TTC549 (cell line): ENCODE measurements around the gene CDCA8.
"Not testable (repeated sequence)": the region's sequence is repeated elsewhere in the genome, so short reads cannot be mapped to it uniquely, and the experiment has no call there.

ENCODE experiments used
- FAIRE-seq: peaks from 2 replicates; lab custom pipeline; 2012; peaks lifted over from hg19 to GRCh38; lab: Jason Lieb, UNC

Gene CDCA8

DNA sequence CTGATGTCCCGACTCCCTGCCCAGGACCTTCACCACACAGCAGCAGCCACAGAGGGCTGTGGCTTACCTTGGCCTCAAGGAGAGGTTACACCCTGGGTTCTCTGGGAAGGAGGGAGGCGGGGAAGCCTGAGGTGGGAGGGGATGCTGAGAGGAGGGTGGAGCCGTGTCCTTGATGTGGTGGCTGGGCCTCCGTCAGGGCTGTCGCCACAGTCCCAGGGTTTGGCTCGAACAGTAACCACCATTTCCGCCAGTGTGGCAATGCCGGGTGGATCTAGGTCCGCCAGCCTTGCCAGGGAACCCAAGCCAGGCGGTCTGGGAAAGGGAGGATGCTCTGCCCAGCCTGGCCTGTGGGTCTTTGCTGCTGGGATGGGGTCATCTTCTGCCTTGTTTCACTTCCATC is 18.4 kb upstream of the CDCA8 start:
- FAIRE-seq = no peak

DNA sequence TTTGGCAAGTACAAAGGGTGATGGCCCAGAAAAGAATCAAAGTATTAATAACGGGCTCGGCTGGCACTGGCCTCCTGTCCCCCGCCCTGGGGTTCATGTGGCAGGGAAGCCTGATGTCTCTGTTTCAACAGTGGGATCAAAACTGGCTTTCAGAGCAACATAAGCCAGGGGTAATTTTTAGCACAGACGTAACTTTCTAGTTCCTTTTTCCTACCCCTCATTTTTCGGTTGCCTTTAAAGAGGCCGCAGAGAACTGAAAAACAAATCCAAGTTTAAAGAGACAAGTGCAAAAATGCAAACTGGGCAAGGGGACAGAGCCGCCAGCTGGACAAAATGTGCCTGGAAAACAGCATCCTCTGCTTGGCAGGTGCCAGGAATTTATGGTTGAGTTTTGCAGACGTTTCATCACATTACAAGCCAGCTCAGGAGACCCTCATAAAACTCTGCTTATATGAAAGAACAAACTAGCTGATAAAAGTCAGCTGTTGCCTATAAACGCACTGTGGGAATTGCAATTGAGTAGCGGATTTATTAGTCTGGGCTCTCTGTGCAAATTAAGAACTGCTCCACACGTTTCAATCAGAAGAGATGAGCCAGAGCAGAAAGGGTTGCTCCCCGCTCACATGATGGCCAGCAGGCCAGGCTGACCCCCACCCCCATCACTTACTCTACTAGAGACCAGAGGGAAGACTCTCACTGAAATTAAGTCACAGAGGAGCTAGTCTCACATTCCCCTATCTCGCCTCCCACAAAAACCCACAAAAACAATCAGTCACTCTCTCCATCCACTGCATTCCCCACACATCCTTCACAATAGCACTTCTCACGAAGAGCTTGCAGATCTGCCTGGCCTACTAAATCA is 15.8 kb upstream of the CDCA8 start:
- no peak for FAIRE-seq

DNA sequence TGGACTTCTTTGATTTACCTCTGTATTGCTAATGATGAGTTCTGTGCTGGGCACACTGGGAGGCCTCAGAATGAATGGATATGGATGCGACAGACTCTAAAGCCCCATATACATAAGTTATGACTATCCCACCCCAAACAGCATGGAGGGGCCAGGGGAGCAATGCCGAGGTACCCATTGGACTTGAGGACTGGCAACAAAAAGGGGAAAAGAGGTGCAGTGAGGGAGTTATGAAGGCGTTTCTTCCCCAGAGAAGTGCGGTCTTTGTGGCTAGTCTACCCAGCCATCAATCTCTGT is 15.2 kb upstream of the CDCA8 start:
- FAIRE-seq = no peak

DNA sequence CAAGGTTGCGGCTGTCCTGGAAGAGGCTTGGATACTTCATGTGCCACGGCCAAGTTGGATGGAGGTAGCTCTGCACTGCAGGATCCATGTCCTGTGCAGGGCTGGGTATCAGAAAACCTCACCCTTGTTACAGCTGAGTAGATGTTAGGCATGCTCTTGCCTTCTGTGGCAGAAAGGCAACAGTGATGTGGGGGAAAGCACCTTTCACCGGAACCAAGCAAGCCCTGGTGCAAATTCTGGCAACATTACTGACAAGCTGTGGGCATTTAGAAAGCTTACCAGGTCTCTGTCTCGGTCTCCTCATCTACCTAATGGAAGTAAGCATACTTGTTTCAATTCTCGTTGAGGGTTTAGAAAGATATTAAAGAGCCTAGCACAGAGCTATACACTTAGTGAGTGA is 14.5 kb upstream of the CDCA8 start:
- FAIRE-seq = no peak

GRCh38 chr1:37680933-37681332 is 11.4 kb upstream of the CDCA8 start:
- no peak for FAIRE-seq

DNA sequence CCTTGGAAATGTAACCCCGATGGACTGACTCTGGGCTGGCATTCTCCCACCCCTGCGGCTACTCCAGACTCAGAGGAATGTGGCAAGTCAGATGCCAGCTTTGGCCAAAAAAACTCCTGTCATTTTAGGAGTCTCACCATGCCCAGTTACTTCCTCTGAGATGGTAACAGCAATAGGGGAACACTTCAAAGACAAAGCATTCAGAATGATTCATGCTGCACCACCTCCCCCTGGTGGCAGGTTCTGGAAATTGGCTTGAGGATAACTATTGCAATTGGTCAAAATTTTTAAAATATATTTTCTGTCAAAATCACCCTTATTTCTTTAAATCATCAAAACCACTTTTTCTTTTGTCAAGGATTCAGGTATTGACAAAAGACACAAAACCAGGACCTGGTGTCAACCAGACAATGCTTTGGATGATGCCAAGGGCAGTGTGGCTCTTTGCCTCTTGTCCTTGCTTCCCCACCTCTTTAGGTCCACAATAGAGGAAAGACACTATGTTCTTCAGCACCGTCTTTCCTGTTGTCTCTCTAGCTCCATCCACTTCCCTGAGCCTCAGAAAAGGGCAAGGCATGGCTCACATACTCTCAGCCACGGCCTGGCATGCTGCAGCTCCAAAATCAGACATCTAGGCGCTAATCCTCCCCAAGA is 9.9 kb upstream of the CDCA8 start:
- peak; percentile 84 for FAIRE-seq

DNA sequence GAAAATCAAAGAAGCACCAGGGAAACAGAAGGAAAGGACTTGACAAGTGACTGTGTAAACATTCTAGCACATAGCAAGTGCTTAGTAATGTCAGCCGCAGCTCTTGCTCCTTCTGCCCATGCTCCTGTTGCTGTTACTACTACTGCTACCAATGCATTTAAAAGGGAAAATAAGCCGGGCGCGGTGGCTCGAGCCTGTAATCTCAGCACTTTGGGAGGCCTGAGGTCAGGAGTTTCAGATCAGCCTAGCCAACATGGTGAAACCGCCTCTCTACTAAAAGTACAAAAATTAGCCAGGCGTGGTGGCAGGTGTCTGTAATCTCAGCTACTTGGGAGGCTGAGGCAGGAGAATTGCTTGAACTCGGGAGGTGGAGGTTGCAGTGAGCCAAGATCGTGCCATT is 8.1 kb upstream of the CDCA8 start:
- FAIRE-seq = not testable (repeated sequence)

GRCh38 chr1:37685722-37686121 is 6.6 kb upstream of the CDCA8 start:
- FAIRE-seq = no peak

DNA sequence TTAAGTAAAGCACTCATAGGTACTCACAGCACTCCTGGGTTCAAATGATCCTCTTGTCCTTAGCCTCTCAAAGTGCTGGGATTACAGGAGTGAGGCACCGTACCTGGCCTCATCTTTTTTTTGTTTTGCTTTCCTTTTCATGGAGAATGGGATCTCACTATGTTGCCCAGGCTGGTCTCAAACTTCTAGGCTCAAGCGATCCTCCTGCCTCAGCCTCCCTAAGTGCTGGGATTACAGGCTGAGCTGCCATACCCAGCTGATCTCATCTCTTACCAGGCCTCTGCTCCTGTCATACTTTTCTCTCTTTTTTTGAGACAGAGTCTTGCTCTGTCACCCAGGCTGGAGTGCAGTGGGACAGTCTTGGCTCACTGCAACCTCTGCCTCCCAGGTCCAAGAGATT is 4.6 kb upstream of the CDCA8 start:
- not testable (repeated sequence) for FAIRE-seq

GRCh38 chr1:37688926-37689325 is 3.4 kb upstream of the CDCA8 start:
- FAIRE-seq = no peak

DNA sequence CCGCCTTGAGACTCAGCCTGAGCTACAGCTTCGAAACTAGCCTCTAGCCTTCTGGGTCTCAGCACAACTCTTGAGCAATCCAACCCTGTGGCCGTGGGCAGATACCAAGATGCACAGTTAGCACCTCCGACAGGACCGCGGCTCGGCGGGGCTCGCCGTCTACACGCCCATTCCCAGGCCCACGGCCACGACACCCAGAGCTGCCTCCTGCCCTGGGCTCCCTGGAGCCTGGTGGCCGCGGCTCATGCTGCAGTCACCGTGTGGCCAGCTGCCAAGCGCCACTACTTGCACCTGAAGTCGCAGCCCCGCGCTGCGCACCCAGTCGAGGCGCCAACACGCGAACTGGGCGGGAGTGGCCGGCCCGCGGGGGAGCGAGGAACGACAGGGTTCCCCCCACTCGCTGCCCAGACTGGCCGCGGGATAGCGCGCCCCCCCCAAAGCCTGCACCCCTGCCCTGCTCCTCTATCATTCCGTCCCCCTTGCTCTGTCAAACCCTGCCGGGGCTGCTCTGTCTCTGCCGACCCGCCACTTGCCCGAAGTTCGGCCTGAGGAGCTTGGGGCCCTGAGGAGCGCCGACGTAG is 729 bp upstream of the CDCA8 start:
- no peak for FAIRE-seq

DNA sequence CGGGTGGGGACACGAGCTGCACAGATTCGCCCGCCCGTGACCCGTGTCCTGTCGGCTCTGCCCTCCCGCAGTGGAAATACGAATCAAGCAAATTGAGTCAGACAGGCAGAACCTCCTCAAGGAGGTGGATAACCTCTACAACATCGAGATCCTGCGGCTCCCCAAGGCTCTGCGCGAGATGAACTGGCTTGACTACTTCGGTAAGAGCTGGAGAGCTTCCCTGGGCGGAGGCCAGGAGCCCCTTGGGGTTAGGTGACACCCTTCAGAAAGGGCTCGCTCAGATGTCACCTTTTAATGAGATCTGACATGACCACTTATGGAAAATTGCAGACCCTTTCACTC is 489 bp downstream of the CDCA8 start:
- no peak for FAIRE-seq

GRCh38 chr1:37697090-37697489 is 4.8 kb downstream of the CDCA8 start:
- FAIRE-seq = no peak

DNA sequence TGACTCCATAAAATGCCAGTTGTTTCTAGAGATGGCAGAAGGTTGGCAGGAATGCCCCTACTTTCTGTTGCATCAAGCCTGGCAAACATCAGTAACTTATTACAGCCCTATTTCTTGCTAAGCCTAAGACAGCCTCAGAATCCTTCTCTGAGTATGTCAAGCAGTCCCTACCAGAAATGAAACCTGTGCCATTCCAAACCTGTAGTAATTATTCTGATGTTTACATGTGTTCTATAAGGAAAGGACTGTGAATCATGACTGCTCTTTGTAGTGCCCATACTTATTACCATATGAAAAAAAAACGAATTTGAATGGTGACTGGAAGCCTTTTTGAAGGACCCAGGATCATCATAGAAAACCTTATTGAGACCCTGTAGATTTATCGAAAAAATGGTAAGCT is 5.4 kb downstream of the CDCA8 start:
- FAIRE-seq = no peak

DNA sequence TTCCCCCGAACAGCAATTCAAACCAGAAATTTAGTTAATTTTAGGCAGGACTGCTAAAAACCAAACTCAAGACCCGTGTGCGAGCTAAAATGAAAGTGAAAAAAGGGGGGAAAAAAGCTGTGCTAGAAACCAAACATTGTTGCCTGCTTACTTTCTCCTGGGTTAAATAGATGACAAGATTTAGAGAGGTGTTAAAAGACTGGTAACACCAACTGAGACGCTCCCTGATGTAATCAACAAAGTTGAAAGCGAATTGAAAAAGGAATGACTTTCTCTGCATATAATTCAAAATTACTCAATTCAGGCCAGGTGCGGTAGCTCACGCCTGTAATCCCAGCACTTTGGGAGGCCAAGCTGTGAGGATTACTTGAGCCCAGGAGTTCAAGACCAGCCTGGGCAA is 6.8 kb downstream of the CDCA8 start:
- FAIRE-seq = no peak

GRCh38 chr1:37701051-37701450 is 8.7 kb downstream of the CDCA8 start:
- no peak for FAIRE-seq

GRCh38 chr1:37703061-37703460 is 10.7 kb downstream of the CDCA8 start:
- no peak for FAIRE-seq

DNA sequence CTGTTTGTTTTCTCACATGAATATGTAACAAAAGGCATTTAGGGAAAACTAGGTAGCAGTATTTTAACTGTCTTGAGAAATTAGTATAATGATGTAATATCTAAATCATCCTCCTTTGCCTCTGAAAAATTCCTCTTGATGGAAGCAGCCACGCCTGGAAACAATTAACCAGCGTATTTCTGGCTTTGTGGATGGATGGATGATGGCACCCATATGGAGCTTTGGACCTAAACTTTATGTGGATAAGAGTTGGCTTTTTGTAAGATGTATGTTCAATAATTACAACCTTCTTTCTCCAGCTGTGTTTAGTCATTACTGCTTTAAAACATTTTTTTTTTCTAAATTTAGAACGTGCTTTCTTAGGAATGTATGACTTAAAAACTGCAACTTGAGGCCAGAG is 12.7 kb downstream of the CDCA8 start:
- FAIRE-seq = no peak

- FAIRE-seq = no peak
Observed at GRCh38 chr1:37705399-37705798, 13.1 kb downstream of the CDCA8 start.

DNA sequence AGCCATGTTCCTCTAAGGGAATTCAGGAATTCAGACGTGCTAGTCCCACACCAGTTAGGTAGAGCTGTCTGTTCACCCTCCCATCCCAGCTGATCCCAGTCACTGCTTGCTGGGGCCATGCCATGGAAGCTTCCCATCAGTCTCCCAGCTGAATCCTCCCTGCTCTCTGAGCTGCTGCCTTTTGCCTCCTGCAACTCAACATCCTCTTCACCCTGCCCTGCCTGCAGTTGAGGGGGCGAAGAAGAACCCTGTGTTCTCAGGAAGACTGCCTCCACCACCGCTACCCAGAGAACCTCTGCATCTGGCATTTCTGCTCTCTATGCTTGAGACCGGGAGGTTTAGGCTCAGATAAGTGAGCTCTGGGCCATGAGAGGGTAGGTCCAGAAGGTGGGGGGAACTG is 16.2 kb downstream of the CDCA8 start:
- FAIRE-seq = no peak

DNA sequence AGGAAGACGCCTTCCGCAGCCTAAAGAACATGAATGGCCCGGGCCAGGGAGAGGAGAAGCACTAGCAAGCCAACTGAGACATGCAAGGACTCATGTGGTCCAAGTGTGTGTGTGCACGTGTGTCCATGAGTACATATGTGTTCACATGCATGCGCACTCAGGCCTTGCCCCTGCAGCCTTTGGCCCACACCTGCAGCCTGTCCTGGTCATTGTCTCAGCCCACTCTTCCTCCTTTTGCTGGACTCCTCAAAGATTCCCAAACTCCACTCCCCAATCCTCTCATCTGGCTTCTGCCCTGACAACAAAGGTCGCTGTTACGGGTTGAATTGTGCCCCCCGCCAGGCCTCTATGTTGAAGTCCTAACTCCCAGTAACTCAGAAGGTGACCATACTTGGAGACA is 21.9 kb downstream of the CDCA8 start:
- FAIRE-seq = no peak

DNA sequence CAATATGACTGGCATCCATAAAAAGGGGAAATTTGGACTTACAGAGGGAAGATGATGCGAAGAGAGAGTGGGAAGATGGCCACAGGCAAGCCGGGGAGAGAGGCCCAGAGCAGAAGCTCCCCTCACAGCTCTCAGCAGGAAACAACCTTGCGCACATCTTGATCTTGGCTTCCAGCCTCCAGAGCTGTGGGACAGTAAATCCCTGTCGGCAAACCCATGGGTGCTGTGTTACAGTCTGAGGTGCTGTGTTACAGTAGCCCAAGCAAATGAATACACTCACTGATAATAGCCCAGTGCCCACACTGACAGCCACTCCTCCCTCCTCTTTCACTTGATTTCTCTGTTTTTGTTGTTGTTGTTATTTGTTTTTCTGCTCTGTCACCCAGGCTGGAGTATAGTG is 22.4 kb downstream of the CDCA8 start:
- no peak for FAIRE-seq

DNA sequence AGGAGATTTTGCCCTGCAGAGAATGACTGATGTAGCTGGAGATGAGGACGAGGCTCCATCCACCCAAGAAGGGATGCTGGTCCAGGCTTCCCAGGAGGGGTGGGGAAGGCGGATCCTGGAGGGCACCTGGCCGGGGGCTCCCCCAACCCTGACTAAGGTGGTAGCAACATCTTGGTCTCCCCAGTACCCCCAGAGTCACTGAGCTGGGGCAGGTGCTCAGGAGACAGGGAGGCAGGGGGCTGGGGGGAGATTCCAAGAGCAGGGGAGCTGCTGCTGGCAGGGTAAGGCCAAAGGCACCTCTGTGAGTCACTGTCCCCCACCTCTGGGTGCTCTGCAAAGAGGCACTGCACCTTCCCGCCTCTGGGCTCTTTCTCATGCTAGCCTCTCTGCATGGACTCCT is 24.0 kb downstream of the CDCA8 start:
- no peak for FAIRE-seq

GRCh38 chr1:37717631-37718030 is 25.3 kb downstream of the CDCA8 start:
- FAIRE-seq = no peak
